Smooth muscle cell (in vitro differentiated cells): Measurements from ENCODE around the gene UNG. TPM values are rescaled to one million over a fixed set of nuclear protein-coding genes. Genes with fewer than 3 reads are reported as not detected.

Experiments used
- DNase-seq: peaks from one replicate; lab custom pipeline; 2025; ENCODE audit not compliant: unreplicated experiment; lab: John Stamatoyannopoulos, UW
- H2AFZ ChIP-seq: fragments of 200-600 bp; sonication (generic); 2 replicates; pipeline ENCODE4 v1.6.0; 2016; ENCODE audit warnings: antibody characterized with exemption, low read depth, mild to moderate bottlenecking
- H3F3A ChIP-seq: fragments of 200-600 bp; sonication (generic); 2 replicates; pipeline ENCODE4 v1.6.0; 2017; ENCODE audit warnings: antibody characterized with exemption, low read depth
- H3K27ac ChIP-seq: fragments of 200-600 bp; sonication (generic); 2 replicates; pipeline ENCODE4 v1.5.1; 2016; ENCODE audit warnings: low read depth, mild to moderate bottlenecking
- H3K27me3 ChIP-seq: fragments of 200-600 bp; sonication (generic); 2 replicates; pipeline ENCODE4 v1.6.1; 2016; ENCODE audit warnings: low read depth, mild to moderate bottlenecking
- H3K36me3 ChIP-seq: fragments of 200-600 bp; sonication (generic); 2 replicates; pipeline ENCODE4 v1.5.1; 2016; ENCODE audit warnings: low read depth
- H3K4me1 ChIP-seq: fragments of 200-600 bp; sonication (generic); 2 replicates; pipeline ENCODE4 v1.5.1; 2016; ENCODE audit warnings: low read depth
- H3K4me2 ChIP-seq: fragments of 200-600 bp; sonication (generic); 2 replicates; pipeline ENCODE4 v1.6.0; 2016; ENCODE audit warnings: mild to moderate bottlenecking
- H3K4me3 ChIP-seq: fragments of 200-600 bp; sonication (generic); 2 replicates; pipeline ENCODE4 v1.5.1; 2016; ENCODE audit warnings: mild to moderate bottlenecking
- H3K79me2 ChIP-seq: fragments of 200-600 bp; sonication (generic); 2 replicates; pipeline ENCODE4 v1.6.0; 2016; ENCODE audit warnings: low read depth, mild to moderate bottlenecking
- H3K9ac ChIP-seq: fragments of 200-600 bp; sonication (generic); 2 replicates; pipeline ENCODE4 v1.6.0; 2016; ENCODE audit warnings: low read depth
- H3K9me3 ChIP-seq: fragments of 200-600 bp; sonication (generic); replicated peaks from 2 replicates; pipeline ENCODE4 v1.5.1; 2016; ENCODE audit warnings: low read depth
- H4K20me1 ChIP-seq: fragments of 200-600 bp; sonication (generic); 2 replicates; pipeline ENCODE4 v1.6.0; 2016; ENCODE audit warnings: low read depth
- WGBS: methylation state at CpG from one replicate; pipeline ENCODE4 v1.1.7; 2016; ENCODE audit warnings: low lambda C conversion rate; 5-methylcytosine and 5-hydroxymethylcytosine counted together
- polyA plus RNA-seq: library from polyadenylated mRNA; unstranded; fragments of >200 nt; fragmentation: Nextera tagmentation; extraction: Ambion mirVana; gene quantifications from 2 replicates; pipeline ENCODE4 v1.2.1, GENCODE V29; 2016
- total RNA-seq: library from RNA; depleted of rRNA; stranded (reverse); fragments of >200 nt; gene quantifications from 2 replicates; pipeline ENCODE4 v1.2.3, GENCODE V29; 2014
- TF ChIP-seq, protein P1 (sequence below): fragments of 200-600 bp; sonication (generic); IDR thresholded peaks from 2 replicates; pipeline ENCODE4 v1.5.1; 2017; ENCODE audit warnings: borderline replicate concordance, mild to moderate bottlenecking, antibody characterized with exemption; ENCODE audit not compliant: insufficient read depth, poor library complexity, severe bottlenecking

UNG gene
- total and polyA plus RNA-seq, 2 experiments from 2014 or later: 17.1 to 22.8 TPM

- H3K4me1 ChIP-seq: no peaks in the 10 kb centered on the region
- H2AFZ ChIP-seq: no peak overlapping the region
- no peak overlapping the region for H3K4me3 ChIP-seq
- no peaks in the 10 kb centered on the region for H3K27me3 ChIP-seq
- H4K20me1 ChIP-seq: no peaks in the 10 kb centered on the region
- TF ChIP-seq, protein P1, sequence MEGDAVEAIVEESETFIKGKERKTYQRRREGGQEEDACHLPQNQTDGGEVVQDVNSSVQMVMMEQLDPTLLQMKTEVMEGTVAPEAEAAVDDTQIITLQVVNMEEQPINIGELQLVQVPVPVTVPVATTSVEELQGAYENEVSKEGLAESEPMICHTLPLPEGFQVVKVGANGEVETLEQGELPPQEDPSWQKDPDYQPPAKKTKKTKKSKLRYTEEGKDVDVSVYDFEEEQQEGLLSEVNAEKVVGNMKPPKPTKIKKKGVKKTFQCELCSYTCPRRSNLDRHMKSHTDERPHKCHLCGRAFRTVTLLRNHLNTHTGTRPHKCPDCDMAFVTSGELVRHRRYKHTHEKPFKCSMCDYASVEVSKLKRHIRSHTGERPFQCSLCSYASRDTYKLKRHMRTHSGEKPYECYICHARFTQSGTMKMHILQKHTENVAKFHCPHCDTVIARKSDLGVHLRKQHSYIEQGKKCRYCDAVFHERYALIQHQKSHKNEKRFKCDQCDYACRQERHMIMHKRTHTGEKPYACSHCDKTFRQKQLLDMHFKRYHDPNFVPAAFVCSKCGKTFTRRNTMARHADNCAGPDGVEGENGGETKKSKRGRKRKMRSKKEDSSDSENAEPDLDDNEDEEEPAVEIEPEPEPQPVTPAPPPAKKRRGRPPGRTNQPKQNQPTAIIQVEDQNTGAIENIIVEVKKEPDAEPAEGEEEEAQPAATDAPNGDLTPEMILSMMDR: no peak
- no peak overlapping the region for H3K27ac ChIP-seq
- 72% methylated on average over 24 of the region's 24 CpGs for WGBS
- DNase-seq: no peak
- no peaks in the 10 kb centered on the region for H3K79me2 ChIP-seq
- H3K9ac ChIP-seq: no peak overlapping the region
- H3F3A ChIP-seq: no peaks in the 10 kb centered on the region
- no peaks in the 10 kb centered on the region for H3K36me3 ChIP-seq
- no peaks in the 10 kb centered on the region for H3K9me3 ChIP-seq
- no peak overlapping the region for H3K4me2 ChIP-seq
Measured at GRCh38 chr12:109131154-109132050, 34.0 kb downstream of the UNG start.

GRCh38 chr12:109134186-109134917 is 37.0 kb downstream of the UNG start:
- WGBS: 61% methylated on average over 6 of the region's 6 CpGs
- no peaks in the 10 kb centered on the region for H3K9me3 ChIP-seq
- no peak for DNase-seq
- H3K27ac ChIP-seq: no peak overlapping the region
- no peaks in the 10 kb centered on the region for H3K36me3 ChIP-seq
- no peaks in the 10 kb centered on the region for H3K27me3 ChIP-seq
- H3K79me2 ChIP-seq: no peaks in the 10 kb centered on the region
- no peaks in the 10 kb centered on the region for H3F3A ChIP-seq
- no peaks in the 10 kb centered on the region for H4K20me1 ChIP-seq
- H3K4me3 ChIP-seq: no peak overlapping the region
- H3K4me2 ChIP-seq: no peak overlapping the region
- no peak overlapping the region for H3K9ac ChIP-seq
- TF ChIP-seq, protein P1: peak; percentile 31
- H3K4me1 ChIP-seq: no peaks in the 10 kb centered on the region
- no peak overlapping the region for H2AFZ ChIP-seq

DNA sequence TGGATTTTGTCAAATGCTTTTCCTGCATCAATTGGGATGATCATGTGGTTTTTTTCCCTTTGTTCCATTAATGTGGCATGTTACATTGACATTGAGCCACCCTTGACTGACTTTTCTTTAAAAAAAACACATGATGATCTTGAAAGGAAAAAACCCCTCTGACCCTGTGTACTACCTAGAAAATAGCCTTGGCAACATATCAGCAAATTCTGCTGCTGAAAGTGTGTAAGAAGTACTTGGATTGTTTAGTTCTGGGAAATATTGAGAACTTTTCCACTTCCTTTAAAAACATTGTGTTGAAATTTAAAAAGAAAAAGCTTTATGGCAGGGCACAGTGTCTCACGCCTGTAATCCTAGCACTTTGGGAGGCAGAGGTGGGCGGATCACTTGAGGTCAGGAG is 39.7 kb downstream of the UNG start:
- no peaks in the 10 kb centered on the region for H3K4me1 ChIP-seq
- H2AFZ ChIP-seq: no peak overlapping the region
- H3K27ac ChIP-seq: no peak overlapping the region
- no peaks in the 10 kb centered on the region for H3K36me3 ChIP-seq
- TF ChIP-seq, protein P1: no peak
- H3K79me2 ChIP-seq: no peaks in the 10 kb centered on the region
- no peaks in the 10 kb centered on the region for H4K20me1 ChIP-seq
- no peak overlapping the region for H3K4me3 ChIP-seq
- H3K4me2 ChIP-seq: no peak overlapping the region
- DNase-seq: no peak
- WGBS: 100% methylated on average over 2 of the region's 2 CpGs
- H3K9ac ChIP-seq: no peak overlapping the region
- H3K27me3 ChIP-seq: no peaks in the 10 kb centered on the region
- H3K9me3 ChIP-seq: no peaks in the 10 kb centered on the region
- no peaks in the 10 kb centered on the region for H3F3A ChIP-seq
